Neutrophil (primary cell): ENCODE measurements around the gene GORAB.

Experiments
- H3K27ac ChIP-seq: fragments of 200-600 bp; sonication (generic); 2 replicates; pipeline ENCODE4 v1.5.1; 2016; ENCODE audit warnings: mild to moderate bottlenecking, moderate library complexity
- H3K27me3 ChIP-seq: fragments of 200-600 bp; sonication (generic); 2 replicates; pipeline ENCODE4 v1.6.0; 2016; ENCODE audit warnings: mild to moderate bottlenecking
- H3K36me3 ChIP-seq: fragments of 200-600 bp; sonication (generic); 2 replicates; pipeline ENCODE4 v1.5.1; 2017
- H3K4me1 ChIP-seq, 2 experiments: fragments of 200-600 bp in 1 of 2; sonication (generic) in 1 of 2; 1 replicate in 1 of 2; 2 replicates in 1 of 2; pipeline versions ENCODE4 v1.5.1 to v1.6.1; 2013 to 2016; ENCODE audit warnings: low read depth in 1 of 2, low read length in 1 of 2, mild to moderate bottlenecking in 1 of 2, moderate library complexity in 1 of 2; ENCODE audit not compliant: control insufficient read depth in 1 of 2, insufficient read depth in 1 of 2
- H3K4me3 ChIP-seq, 2 experiments: fragments of 200-600 bp in 1 of 2; sonication (generic) in 1 of 2; 1 replicate in 1 of 2; 2 replicates in 1 of 2; pipeline ENCODE4 v1.5.1; 2013 to 2016; ENCODE audit warnings: low read depth in 1 of 2, low read length in 1 of 2, mild to moderate bottlenecking in 1 of 2, moderate library complexity in 1 of 2
- H3K9me3 ChIP-seq: fragments of 200-600 bp; sonication (generic); 2 replicates; pipeline ENCODE4 v1.5.1; 2016
- CTCF ChIP-seq: fragments of 200-600 bp; sonication (generic); IDR thresholded peaks from 2 replicates; pipeline ENCODE4 v1.5.1; 2016; ENCODE audit warnings: antibody characterized with exemption

GORAB gene

GRCh38 chr1:170518185-170518834 is 13.7 kb upstream of the GORAB start:
- Histone ChIP-seq H3K4me1 (no peaks in the 10 kb centered on the region), H3K27me3 (no peaks in the 10 kb centered on the region), H3K9me3 (no peaks in the 10 kb centered on the region), H3K4me3 (no peak overlapping the region), H3K36me3 (no peaks in the 10 kb centered on the region), H3K27ac (no peak overlapping the region)
- TF ChIP-seq CTCF, result no peak

GRCh38 chr1:170518965-170519364 is 13.0 kb upstream of the GORAB start:
- H3K27me3 ChIP-seq, result no peaks in the 10 kb centered on the region
- no peaks in the 10 kb centered on the region for H3K4me1 ChIP-seq

GRCh38 chr1:170520601-170521000 is 11.4 kb upstream of the GORAB start:
- no peak overlapping the region for H3K27ac ChIP-seq

More at GRCh38 chr1:170518965-170519364, 13.0 kb upstream of the GORAB start:
- Histone ChIP-seq H3K4me3 (no peak overlapping the region), H3K9me3 (no peaks in the 10 kb centered on the region), H3K27ac (no peak overlapping the region), H3K36me3 (no peaks in the 10 kb centered on the region)
- no peak for TF ChIP-seq CTCF

GRCh38 chr1:170521818-170522217 is 10.1 kb upstream of the GORAB start:
- H3K36me3 ChIP-seq, result no peaks in the 10 kb centered on the region
- H3K4me3 ChIP-seq, result no peak overlapping the region
- TF ChIP-seq CTCF, result no peak
- H3K27me3 ChIP-seq, result peaks cover 7% of the 10 kb centered on the region
- no peaks in the 10 kb centered on the region for H3K4me1 ChIP-seq
- no peak overlapping the region for H3K27ac ChIP-seq
- no peaks in the 10 kb centered on the region for H3K9me3 ChIP-seq

More at GRCh38 chr1:170520601-170521000, 11.4 kb upstream of the GORAB start:
- no peak for TF ChIP-seq CTCF
- Histone ChIP-seq H3K4me3 (no peak overlapping the region), H3K27me3 (no peaks in the 10 kb centered on the region), H3K36me3 (no peaks in the 10 kb centered on the region), H3K4me1 (no peaks in the 10 kb centered on the region), H3K9me3 (no peaks in the 10 kb centered on the region)

- Histone ChIP-seq H3K36me3 (no peaks in the 10 kb centered on the region), H3K27ac (no peak overlapping the region), H3K4me3 (peak overlapping the region; percentile 67 to 71), H3K9me3 (no peaks in the 10 kb centered on the region), H3K27me3 (peaks cover 30% of the 10 kb centered on the region), H3K4me1 (peaks cover 16 to 23% of the 10 kb centered on the region in 2 experiments)
- TF ChIP-seq CTCF, result no peak
Measured at GRCh38 chr1:170530972-170531757, 801 bp upstream of the GORAB start.
